Keratinocyte (primary cell): ENCODE measurements around the gene RDX. TPM values are rescaled to one million over a fixed set of nuclear protein-coding genes. Genes with fewer than 3 reads are reported as not detected.

Experiments used
- DNase-seq: peaks from one replicate; pipeline ENCODE4 v3.0.0-alpha.2; 2011; ENCODE audit warnings: low read depth, missing footprints, low spot score
- FAIRE-seq: peaks from 2 replicates; lab custom pipeline; 2011; peaks lifted over from hg19 to GRCh38; lab: Jason Lieb, UNC
- H2AFZ ChIP-seq: 2 replicates; pipeline ENCODE4 v1.6.0; 2012; ENCODE audit warnings: low read length, control low read depth, inconsistent platforms; ENCODE audit not compliant: control insufficient read depth
- H3K27ac ChIP-seq: 2 replicates; pipeline ENCODE4 v1.5.1; 2011; ENCODE audit warnings: low read length; ENCODE audit not compliant: control insufficient read depth, insufficient read depth
- H3K27me3 ChIP-seq: 3 replicates; pipeline ENCODE4 v1.6.0; 2011; ENCODE audit warnings: low read length; ENCODE audit not compliant: control insufficient read depth, insufficient read depth; ENCODE audit errors: extremely low read depth
- H3K36me3 ChIP-seq, 2 experiments: 2 replicates in 1 of 2; 3 replicates in 1 of 2; pipeline ENCODE4 v1.5.1; 2011; ENCODE audit warnings: low read length in 2 of 2, mild to moderate bottlenecking in 1 of 2; ENCODE audit not compliant: control insufficient read depth in 2 of 2, insufficient read depth in 2 of 2; ENCODE audit errors: extremely low read depth in 1 of 2
- H3K4me1 ChIP-seq: 3 replicates; pipeline ENCODE4 v1.5.1; 2011; ENCODE audit warnings: low read length; ENCODE audit not compliant: control insufficient read depth, insufficient read depth; ENCODE audit errors: extremely low read depth
- H3K4me2 ChIP-seq: 3 replicates; pipeline ENCODE4 v1.6.0; 2011; ENCODE audit warnings: low read depth, low read length; ENCODE audit not compliant: control insufficient read depth, insufficient read depth; ENCODE audit errors: extremely low read depth
- H3K4me3 ChIP-seq, 3 experiments: fragments of 200-600 bp in 1 of 3; sonication (generic) in 1 of 3; 2 replicates in 2 of 3; 3 replicates in 1 of 3; pipeline ENCODE4 v1.5.1; 2011 to 2016; ENCODE audit warnings: low read length in 3 of 3, mild to moderate bottlenecking in 3 of 3, control low read depth in 2 of 3, inconsistent platforms in 1 of 3, low read depth in 1 of 3, mixed read lengths in 1 of 3, mixed run types in 1 of 3, moderate library complexity in 1 of 3; ENCODE audit not compliant: control insufficient read depth in 2 of 3, insufficient read depth in 2 of 3; ENCODE audit errors: extremely low read depth in 1 of 3
- H3K79me2 ChIP-seq: 2 replicates; pipeline ENCODE4 v1.6.0; 2012; ENCODE audit warnings: low read length; ENCODE audit not compliant: control insufficient read depth, insufficient read depth
- H3K9ac ChIP-seq: 3 replicates; pipeline ENCODE4 v1.6.0; 2011; ENCODE audit warnings: low read length; ENCODE audit not compliant: control insufficient read depth, insufficient read depth; ENCODE audit errors: extremely low read depth
- H3K9me1 ChIP-seq: 3 replicates; pipeline ENCODE4 v1.6.0; 2011; ENCODE audit warnings: low read length; ENCODE audit not compliant: control insufficient read depth, insufficient read depth; ENCODE audit errors: extremely low read depth
- H3K9me3 ChIP-seq: 2 replicates; pipeline ENCODE4 v1.5.1; 2012; ENCODE audit warnings: low read depth, low read length; ENCODE audit not compliant: control insufficient read depth
- H4K20me1 ChIP-seq: 3 replicates; pipeline ENCODE4 v1.6.0; 2011; ENCODE audit warnings: low read length; ENCODE audit not compliant: control insufficient read depth, insufficient read depth; ENCODE audit errors: extremely low read depth
- CTCF ChIP-seq, 3 experiments: IDR thresholded peaks in 1 of 3; conservative IDR thresholded peaks in 1 of 3; optimal IDR thresholded peaks in 1 of 3; 2 replicates in 2 of 3; 3 replicates in 1 of 3; pipeline versions ENCODE3 to v1.5.1; 2011; ENCODE audit warnings: low read length in 3 of 3, mild to moderate bottlenecking in 3 of 3, moderate library complexity in 2 of 3, control low read depth in 1 of 3, inconsistent platforms in 1 of 3; ENCODE audit not compliant: insufficient read depth in 2 of 3; ENCODE audit errors: extremely low read depth in 1 of 3
- EZH2 ChIP-seq: IDR thresholded peaks from one replicate; pipeline ENCODE4 v1.6.1; 2012; ENCODE audit warnings: inconsistent platforms, mild to moderate bottlenecking, low read length, moderate library complexity
- dilution Hi-C: fragments of 300-500 bp; cut with MboI; formaldehyde crosslinking; loops from one replicate; pipeline ENCODE4 v1.7.0; 2020; ENCODE audit warnings: low sequenced_read_pairs; ENCODE audit not compliant: extremely low pct_ligation_motif_present
- polyA plus RNA-seq, 5 experiments: library from polyadenylated mRNA; depleted of rRNA in 3 of 5; stranded (reverse) in 3 of 5; stranded (forward) in 1 of 5; unstranded in 1 of 5; fragments of >200 nt; gene quantifications; 1 replicate in 1 of 5; 2 replicates in 3 of 5; 3 replicates in 1 of 5; pipeline versions ENCODE4 v1.2.1 to v1.2.3, GENCODE V29; 2011 to 2012; ENCODE audit warnings: missing spikeins in 2 of 5, low read depth in 1 of 5, low replicate concordance in 1 of 5

Gene RDX
- polyA plus RNA-seq, 1 donor (not counting 4 experiments of a cell fraction or from before 2014, with no cell fraction given) = 85.4 TPM

DNA sequence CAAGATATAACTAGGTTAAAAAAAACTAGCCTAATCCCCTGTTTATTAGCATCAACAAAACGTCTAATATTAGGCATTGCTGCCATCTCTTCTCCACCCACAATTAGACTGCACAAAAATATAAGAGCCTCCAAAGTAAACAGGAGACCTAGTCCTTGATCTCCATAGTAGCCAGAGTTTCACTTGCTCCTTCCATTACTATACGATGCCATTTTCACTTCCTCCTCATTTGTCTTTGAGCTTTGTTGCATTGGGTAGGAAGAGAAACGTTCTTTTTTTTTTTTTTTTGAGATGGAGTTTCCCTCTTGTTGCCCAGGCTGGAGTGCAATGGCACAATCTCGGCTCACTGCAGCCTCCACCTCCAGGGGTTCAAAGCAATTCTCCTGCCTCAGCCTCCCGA, 42.3 kb upstream of the RDX start:
- no peaks in the 10 kb centered on the region for H3K9me3 ChIP-seq
- H3K9me1 ChIP-seq = no peaks in the 10 kb centered on the region
- no peak overlapping the region for H3K4me3 ChIP-seq
- H3K9ac ChIP-seq = no peak overlapping the region
- no peaks in the 10 kb centered on the region for H3K79me2 ChIP-seq
- dilution Hi-C loops = no loop called here
- H3K27me3 ChIP-seq = no peaks in the 10 kb centered on the region
- no peak overlapping the region for H3K4me2 ChIP-seq
- H3K4me1 ChIP-seq = peaks cover 11% of the 10 kb centered on the region
- H4K20me1 ChIP-seq = no peaks in the 10 kb centered on the region
- H3K27ac ChIP-seq = no peak overlapping the region
- DNase-seq (no peak), FAIRE-seq (no peak)
- no peak overlapping the region for H2AFZ ChIP-seq
- TF ChIP-seq EZH2 (no peak), CTCF (optimal IDR thresholded peaks at IDR 0.05 in 1 of 3, IDR thresholded peaks at IDR 0.05 in 1 of 3, conservative IDR thresholded peaks at IDR 0.05 in 1 of 3; ENCODE audit: extremely low read depth in 1 of 3, insufficient read depth in 2 of 3, low read length in 3 of 3) (no peak)
- H3K36me3 ChIP-seq = no peaks in the 10 kb centered on the region

GRCh38 chr11:110337570-110338193, 41.3 kb upstream of the RDX start:
- FAIRE-seq = peak; percentile 84
- H2AFZ ChIP-seq = peak overlapping the region; percentile 60

More at GRCh38 chr11:110337570-110338193, 41.3 kb upstream of the RDX start:
- peak; percentile 19 for DNase-seq
- H3K4me3 ChIP-seq = peak overlapping the region in 1 of 3 experiments; percentile 8
- H3K79me2 ChIP-seq = no peaks in the 10 kb centered on the region
- dilution Hi-C loops = no loop called here
- H3K27ac ChIP-seq = peak overlapping the region; percentile 55
- peak overlapping the region; percentile 41 for H3K4me2 ChIP-seq
- TF ChIP-seq EZH2 (no peak), CTCF (optimal IDR thresholded peaks at IDR 0.05 in 1 of 3, IDR thresholded peaks at IDR 0.05 in 1 of 3, conservative IDR thresholded peaks at IDR 0.05 in 1 of 3; ENCODE audit: extremely low read depth in 1 of 3, insufficient read depth in 2 of 3, low read length in 3 of 3) (no peak)
- no peaks in the 10 kb centered on the region for H3K9me1 ChIP-seq
- no peaks in the 10 kb centered on the region for H3K36me3 ChIP-seq
- peaks cover 11% of the 10 kb centered on the region for H3K4me1 ChIP-seq
- no peaks in the 10 kb centered on the region for H3K9me3 ChIP-seq
- H3K9ac ChIP-seq = no peak overlapping the region
- H3K27me3 ChIP-seq = no peaks in the 10 kb centered on the region
- H4K20me1 ChIP-seq = no peaks in the 10 kb centered on the region
